HCT116 (cell line): ENCODE measurements around the gene NDUFB10.
A peak's percentile ranks its signal among the peaks of the same experiment; 100 is the strongest.

ENCODE experiments used
- CEBPB ChIP-seq: IDR thresholded peaks from 2 replicates; pipeline ENCODE4 v1.6.1; 2012; ENCODE audit warnings: low read depth
- JUND ChIP-seq: IDR thresholded peaks from 2 replicates; pipeline ENCODE4 v1.6.1; 2012
- POLR2A ChIP-seq: IDR thresholded peaks from 2 replicates; pipeline ENCODE4 v1.7.0; 2011; ENCODE audit warnings: borderline replicate concordance; ENCODE audit not compliant: insufficient read depth, insufficient read length; ENCODE audit errors: extremely low read depth
- TF ChIP-seq, protein P1 (sequence below), 3 experiments: fragments of 200-600 bp in 1 of 3; sonication (generic) in 1 of 3; IDR thresholded peaks in 2 of 3; conservative IDR thresholded peaks in 1 of 3; 2 replicates each; pipeline ENCODE4 v1.5.1; 2012 to 2017; ENCODE audit warnings: low read depth in 2 of 3, low read length in 2 of 3, antibody characterized with exemption in 1 of 3, borderline replicate concordance in 1 of 3, control low read depth in 1 of 3, mild to moderate bottlenecking in 1 of 3, mixed read lengths in 1 of 3, mixed run types in 1 of 3, moderate library complexity in 1 of 3; ENCODE audit not compliant: insufficient read depth in 1 of 3
- TF ChIP-seq, protein P2 (sequence below): IDR thresholded peaks from 2 replicates; pipeline ENCODE4 v1.6.1; 2012
- TF ChIP-seq, protein P3 (sequence below): IDR thresholded peaks from 2 replicates; pipeline ENCODE4 v1.6.1; 2012

DNA sequence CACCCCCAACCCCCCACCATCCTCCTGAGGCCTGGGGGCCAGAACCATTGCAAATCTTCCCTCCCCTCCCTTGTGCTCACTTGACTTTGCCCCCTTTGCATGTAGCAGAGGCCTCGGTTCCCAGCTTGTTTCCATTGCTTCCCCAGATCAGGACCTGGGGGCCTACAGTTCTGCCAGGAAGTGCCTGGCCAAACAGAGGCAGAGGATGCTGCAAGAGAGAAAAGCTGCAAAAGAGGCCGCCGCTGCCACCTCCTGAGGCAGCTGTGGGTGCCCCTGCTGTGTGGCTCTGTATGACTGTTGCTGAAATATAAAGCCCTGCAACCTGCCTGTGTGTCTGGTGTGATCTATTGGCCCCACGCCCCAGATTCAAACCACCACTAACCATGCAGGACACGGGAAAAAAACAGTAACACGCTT is 2.3 kb downstream of the NDUFB10 start:
- peak; percentile 88 for TF ChIP-seq POLR2A
- TF ChIP-seq, protein P1, sequence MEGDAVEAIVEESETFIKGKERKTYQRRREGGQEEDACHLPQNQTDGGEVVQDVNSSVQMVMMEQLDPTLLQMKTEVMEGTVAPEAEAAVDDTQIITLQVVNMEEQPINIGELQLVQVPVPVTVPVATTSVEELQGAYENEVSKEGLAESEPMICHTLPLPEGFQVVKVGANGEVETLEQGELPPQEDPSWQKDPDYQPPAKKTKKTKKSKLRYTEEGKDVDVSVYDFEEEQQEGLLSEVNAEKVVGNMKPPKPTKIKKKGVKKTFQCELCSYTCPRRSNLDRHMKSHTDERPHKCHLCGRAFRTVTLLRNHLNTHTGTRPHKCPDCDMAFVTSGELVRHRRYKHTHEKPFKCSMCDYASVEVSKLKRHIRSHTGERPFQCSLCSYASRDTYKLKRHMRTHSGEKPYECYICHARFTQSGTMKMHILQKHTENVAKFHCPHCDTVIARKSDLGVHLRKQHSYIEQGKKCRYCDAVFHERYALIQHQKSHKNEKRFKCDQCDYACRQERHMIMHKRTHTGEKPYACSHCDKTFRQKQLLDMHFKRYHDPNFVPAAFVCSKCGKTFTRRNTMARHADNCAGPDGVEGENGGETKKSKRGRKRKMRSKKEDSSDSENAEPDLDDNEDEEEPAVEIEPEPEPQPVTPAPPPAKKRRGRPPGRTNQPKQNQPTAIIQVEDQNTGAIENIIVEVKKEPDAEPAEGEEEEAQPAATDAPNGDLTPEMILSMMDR (IDR thresholded peaks at IDR 0.05 in 2 of 3, conservative IDR thresholded peaks at IDR 0.05 in 1 of 3; ENCODE audit: borderline replicate concordance in 1 of 3, insufficient read depth in 1 of 3, low read depth in 2 of 3, low read length in 2 of 3), result no peak
- TF ChIP-seq, protein P2, sequence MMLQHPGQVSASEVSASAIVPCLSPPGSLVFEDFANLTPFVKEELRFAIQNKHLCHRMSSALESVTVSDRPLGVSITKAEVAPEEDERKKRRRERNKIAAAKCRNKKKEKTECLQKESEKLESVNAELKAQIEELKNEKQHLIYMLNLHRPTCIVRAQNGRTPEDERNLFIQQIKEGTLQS, result no peak
- TF ChIP-seq CEBPB, result no peak
- no peak for TF ChIP-seq JUND
- TF ChIP-seq, protein P3, sequence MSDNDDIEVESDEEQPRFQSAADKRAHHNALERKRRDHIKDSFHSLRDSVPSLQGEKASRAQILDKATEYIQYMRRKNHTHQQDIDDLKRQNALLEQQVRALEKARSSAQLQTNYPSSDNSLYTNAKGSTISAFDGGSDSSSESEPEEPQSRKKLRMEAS, result no peak
